Measurements from ENCODE around the gene NCBP2.

Gene NCBP2

DNA sequence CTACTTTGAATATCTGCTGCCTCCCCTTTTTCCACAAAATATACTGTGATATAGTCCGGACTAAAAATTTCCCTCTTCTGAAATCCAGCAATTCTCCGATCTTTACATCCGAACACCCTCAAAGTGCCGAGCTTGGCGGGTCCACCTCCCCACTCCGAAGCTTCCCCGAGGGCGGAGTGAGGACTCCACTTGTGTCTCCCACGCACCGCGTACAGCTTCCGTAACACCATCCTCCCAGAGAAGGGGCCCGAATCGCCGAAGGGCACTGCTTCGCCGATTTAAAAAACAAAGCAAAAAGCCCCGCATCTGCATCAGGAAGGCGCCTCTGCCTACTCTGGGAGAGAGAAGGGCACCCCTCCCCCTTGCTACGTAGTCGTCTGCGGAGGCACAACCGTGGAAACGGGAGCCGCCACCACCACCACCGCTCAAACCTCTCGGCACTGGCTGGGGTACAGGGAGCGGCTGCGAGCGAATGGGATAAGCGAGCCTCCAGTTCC, 551 bp downstream of the NCBP2 start:
- peaks cover 12% of the 10 kb centered on the region for H3K4me1 ChIP-seq (ENCODE audit: control insufficient read depth, insufficient read depth, low read length, poor library complexity, severe bottlenecking)
- H3K27ac ChIP-seq (ENCODE audit: insufficient read depth, low read length, poor library complexity, severe bottlenecking), result peak overlapping the region; percentile 94
- H3K36me3 ChIP-seq (ENCODE audit: control insufficient read depth, insufficient read depth, low read length), result peaks cover 24% of the 10 kb centered on the region
- peak in 2 of 3 donors; percentile 46 to 52 for DNase-seq
- no peaks in the 10 kb centered on the region for H3K9me3 ChIP-seq (ENCODE audit: control insufficient read depth, low read length)
- no peaks in the 10 kb centered on the region for H3K27me3 ChIP-seq (replicated peaks; ENCODE audit: control insufficient read depth, insufficient read depth, low read length, poor library complexity, severe bottlenecking)
- H3K4me3 ChIP-seq (ENCODE audit: insufficient read depth, low read depth, low read length, poor library complexity, severe bottlenecking), result peak overlapping the region; percentile 72

DNA sequence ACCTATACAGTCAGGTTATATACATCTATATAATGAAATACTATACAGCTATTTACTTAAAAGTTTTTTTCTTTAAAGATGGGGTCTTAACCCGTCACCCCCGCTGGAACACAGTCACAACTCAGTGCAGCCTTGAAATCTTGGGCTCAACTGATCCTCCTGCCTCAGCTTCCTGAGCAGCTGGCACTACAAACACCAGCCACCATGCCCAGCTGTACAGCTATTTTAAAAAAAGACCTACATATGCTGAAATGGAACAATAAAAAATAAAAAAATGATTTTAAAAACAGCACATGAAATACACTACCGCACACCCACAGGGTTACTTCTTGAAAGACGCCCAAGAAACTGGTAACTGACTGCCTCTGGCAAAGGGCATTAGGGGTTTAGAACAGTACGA, 3.8 kb downstream of the NCBP2 start:
- no peak for DNase-seq
- Histone ChIP-seq H3K4me3 (ENCODE audit: insufficient read depth, low read depth, low read length, poor library complexity, severe bottlenecking) (no peak overlapping the region), H3K36me3 (ENCODE audit: control insufficient read depth, insufficient read depth, low read length) (peaks cover 54% of the 10 kb centered on the region), H3K27ac (ENCODE audit: insufficient read depth, low read length, poor library complexity, severe bottlenecking) (no peak overlapping the region), H3K27me3 (replicated peaks; ENCODE audit: control insufficient read depth, insufficient read depth, low read length, poor library complexity, severe bottlenecking) (no peaks in the 10 kb centered on the region), H3K9me3 (ENCODE audit: control insufficient read depth, low read length) (no peaks in the 10 kb centered on the region), H3K4me1 (ENCODE audit: control insufficient read depth, insufficient read depth, low read length, poor library complexity, severe bottlenecking) (peaks cover 10% of the 10 kb centered on the region)

GRCh38 chr3:196938124-196938523, 4.2 kb downstream of the NCBP2 start:
- H3K27me3 ChIP-seq (replicated peaks; ENCODE audit: control insufficient read depth, insufficient read depth, low read length, poor library complexity, severe bottlenecking), result no peaks in the 10 kb centered on the region
- H3K4me1 ChIP-seq (ENCODE audit: control insufficient read depth, insufficient read depth, low read length, poor library complexity, severe bottlenecking), result peaks cover 6% of the 10 kb centered on the region
- no peak overlapping the region for H3K27ac ChIP-seq (ENCODE audit: insufficient read depth, low read length, poor library complexity, severe bottlenecking)
- H3K9me3 ChIP-seq (ENCODE audit: control insufficient read depth, low read length), result no peaks in the 10 kb centered on the region
- DNase-seq, result no peak
- peaks cover 54% of the 10 kb centered on the region for H3K36me3 ChIP-seq (ENCODE audit: control insufficient read depth, insufficient read depth, low read length)
- no peak overlapping the region for H3K4me3 ChIP-seq (ENCODE audit: insufficient read depth, low read depth, low read length, poor library complexity, severe bottlenecking)

DNA sequence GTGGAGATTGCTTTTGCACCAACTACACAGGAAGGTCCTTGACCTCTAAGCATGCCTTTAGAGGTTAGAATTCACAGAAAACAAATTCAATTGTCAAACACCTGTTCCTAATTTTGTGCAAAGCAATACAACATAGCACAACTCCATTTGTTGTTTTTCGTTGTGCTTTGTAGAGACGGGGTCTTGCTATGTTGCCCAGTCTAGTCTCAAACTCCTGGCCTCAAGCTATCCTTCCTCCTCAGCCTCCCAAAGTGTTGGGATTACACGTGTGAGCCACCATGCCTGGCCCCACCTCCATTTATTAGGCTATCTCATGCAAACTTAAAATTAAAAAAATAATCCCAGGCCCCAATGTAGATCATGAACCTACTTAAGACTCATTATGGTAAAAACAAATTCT, 6.0 kb downstream of the NCBP2 start:
- H3K36me3 ChIP-seq (ENCODE audit: control insufficient read depth, insufficient read depth, low read length), result peaks cover 67% of the 10 kb centered on the region

GRCh38 chr3:196932600-196932999, 9.7 kb downstream of the NCBP2 start:
- Histone ChIP-seq H3K4me3 (ENCODE audit: insufficient read depth, low read depth, low read length, poor library complexity, severe bottlenecking) (no peak overlapping the region), H3K27ac (ENCODE audit: insufficient read depth, low read length, poor library complexity, severe bottlenecking) (no peak overlapping the region), H3K36me3 (ENCODE audit: control insufficient read depth, insufficient read depth, low read length) (peaks cover 77% of the 10 kb centered on the region), H3K4me1 (ENCODE audit: control insufficient read depth, insufficient read depth, low read length, poor library complexity, severe bottlenecking) (no peaks in the 10 kb centered on the region), H3K9me3 (ENCODE audit: control insufficient read depth, low read length) (no peaks in the 10 kb centered on the region), H3K27me3 (replicated peaks; ENCODE audit: control insufficient read depth, insufficient read depth, low read length, poor library complexity, severe bottlenecking) (no peaks in the 10 kb centered on the region)
- no peak for DNase-seq

More for the DNA sequence above, 6.0 kb downstream of the NCBP2 start:
- H3K4me1 ChIP-seq (ENCODE audit: control insufficient read depth, insufficient read depth, low read length, poor library complexity, severe bottlenecking), result peaks cover 4% of the 10 kb centered on the region
- DNase-seq, result no peak
- no peaks in the 10 kb centered on the region for H3K9me3 ChIP-seq (ENCODE audit: control insufficient read depth, low read length)
- no peak overlapping the region for H3K4me3 ChIP-seq (ENCODE audit: insufficient read depth, low read depth, low read length, poor library complexity, severe bottlenecking)
- no peaks in the 10 kb centered on the region for H3K27me3 ChIP-seq (replicated peaks; ENCODE audit: control insufficient read depth, insufficient read depth, low read length, poor library complexity, severe bottlenecking)
- no peak overlapping the region for H3K27ac ChIP-seq (ENCODE audit: insufficient read depth, low read length, poor library complexity, severe bottlenecking)

- no peaks in the 10 kb centered on the region for H3K27me3 ChIP-seq (replicated peaks; ENCODE audit: control insufficient read depth, insufficient read depth, low read length, poor library complexity, severe bottlenecking)
- H3K9me3 ChIP-seq (ENCODE audit: control insufficient read depth, low read length), result no peaks in the 10 kb centered on the region
- H3K36me3 ChIP-seq (ENCODE audit: control insufficient read depth, insufficient read depth, low read length), result peaks cover 77% of the 10 kb centered on the region
- no peak overlapping the region for H3K4me3 ChIP-seq (ENCODE audit: insufficient read depth, low read depth, low read length, poor library complexity, severe bottlenecking)
- no peaks in the 10 kb centered on the region for H3K4me1 ChIP-seq (ENCODE audit: control insufficient read depth, insufficient read depth, low read length, poor library complexity, severe bottlenecking)
- H3K27ac ChIP-seq (ENCODE audit: insufficient read depth, low read length, poor library complexity, severe bottlenecking), result no peak overlapping the region
- no peak for DNase-seq
Observed at GRCh38 chr3:196931828-196932587, 10.3 kb downstream of the NCBP2 start.

DNA sequence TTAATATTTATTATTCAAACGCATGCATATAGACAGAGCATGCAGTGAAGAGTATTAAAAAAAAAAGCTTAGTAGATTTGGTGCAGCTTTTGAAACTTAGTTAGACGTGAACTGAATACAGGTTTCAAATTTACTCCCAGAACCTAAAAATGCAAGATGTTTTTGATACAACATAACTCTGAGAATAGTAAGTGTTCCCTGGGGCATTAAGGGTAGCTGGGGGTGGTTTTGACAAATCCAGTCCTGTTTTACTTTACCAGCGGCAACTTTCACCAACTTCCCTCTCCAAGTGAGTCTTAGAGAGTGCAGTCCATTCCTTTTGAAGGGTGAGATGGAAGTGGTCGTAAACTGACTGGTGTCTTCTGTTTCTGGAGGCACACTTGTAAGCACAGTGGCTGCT, 11.2 kb downstream of the NCBP2 start:
- Histone ChIP-seq H3K4me3 (ENCODE audit: insufficient read depth, low read depth, low read length, poor library complexity, severe bottlenecking) (no peak overlapping the region), H3K27me3 (replicated peaks; ENCODE audit: control insufficient read depth, insufficient read depth, low read length, poor library complexity, severe bottlenecking) (no peaks in the 10 kb centered on the region), H3K9me3 (ENCODE audit: control insufficient read depth, low read length) (no peaks in the 10 kb centered on the region), H3K4me1 (ENCODE audit: control insufficient read depth, insufficient read depth, low read length, poor library complexity, severe bottlenecking) (no peaks in the 10 kb centered on the region), H3K36me3 (ENCODE audit: control insufficient read depth, insufficient read depth, low read length) (peaks cover 70% of the 10 kb centered on the region), H3K27ac (ENCODE audit: insufficient read depth, low read length, poor library complexity, severe bottlenecking) (no peak overlapping the region)
- DNase-seq, result no peak

GRCh38 chr3:196927571-196928453, 14.5 kb downstream of the NCBP2 start:
- DNase-seq, result no peak
- H3K27me3 ChIP-seq (replicated peaks; ENCODE audit: control insufficient read depth, insufficient read depth, low read length, poor library complexity, severe bottlenecking), result no peaks in the 10 kb centered on the region
- H3K4me1 ChIP-seq (ENCODE audit: control insufficient read depth, insufficient read depth, low read length, poor library complexity, severe bottlenecking), result no peaks in the 10 kb centered on the region
- no peak overlapping the region for H3K27ac ChIP-seq (ENCODE audit: insufficient read depth, low read length, poor library complexity, severe bottlenecking)
- no peak overlapping the region for H3K4me3 ChIP-seq (ENCODE audit: insufficient read depth, low read depth, low read length, poor library complexity, severe bottlenecking)
- H3K36me3 ChIP-seq (ENCODE audit: control insufficient read depth, insufficient read depth, low read length), result peaks cover 45% of the 10 kb centered on the region
- no peaks in the 10 kb centered on the region for H3K9me3 ChIP-seq (ENCODE audit: control insufficient read depth, low read length)

GRCh38 chr3:196920733-196921132, 21.6 kb downstream of the NCBP2 start:
- H3K36me3 ChIP-seq (ENCODE audit: control insufficient read depth, insufficient read depth, low read length), result peaks cover 4% of the 10 kb centered on the region
- H3K4me3 ChIP-seq (ENCODE audit: insufficient read depth, low read depth, low read length, poor library complexity, severe bottlenecking), result no peak overlapping the region
- H3K27me3 ChIP-seq (replicated peaks; ENCODE audit: control insufficient read depth, insufficient read depth, low read length, poor library complexity, severe bottlenecking), result no peaks in the 10 kb centered on the region
- DNase-seq, result no peak
- no peak overlapping the region for H3K27ac ChIP-seq (ENCODE audit: insufficient read depth, low read length, poor library complexity, severe bottlenecking)
- H3K9me3 ChIP-seq (ENCODE audit: control insufficient read depth, low read length), result no peaks in the 10 kb centered on the region
- no peaks in the 10 kb centered on the region for H3K4me1 ChIP-seq (ENCODE audit: control insufficient read depth, insufficient read depth, low read length, poor library complexity, severe bottlenecking)

DNA sequence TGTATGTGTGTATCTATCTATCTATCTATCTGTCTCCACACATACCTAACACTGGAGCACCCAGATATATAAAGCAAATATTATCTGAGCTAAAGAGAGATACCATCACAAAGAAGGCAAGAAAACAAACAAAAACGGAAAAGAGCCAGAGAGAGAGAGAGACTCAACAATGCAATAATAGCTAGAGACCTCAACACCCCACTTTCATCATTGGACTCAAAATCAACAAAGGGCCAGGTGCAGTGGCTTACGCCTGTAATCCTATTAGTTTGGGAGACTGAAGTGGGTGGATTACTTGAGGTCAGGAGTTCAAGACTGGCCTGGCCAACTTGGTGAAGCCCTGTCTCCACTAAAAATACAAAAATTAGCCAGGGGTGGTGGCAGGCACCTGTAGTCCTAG, 23.4 kb downstream of the NCBP2 start:
- H3K27me3 ChIP-seq (replicated peaks; ENCODE audit: control insufficient read depth, insufficient read depth, low read length, poor library complexity, severe bottlenecking), result no peaks in the 10 kb centered on the region
- H3K27ac ChIP-seq (ENCODE audit: insufficient read depth, low read length, poor library complexity, severe bottlenecking), result no peak overlapping the region
- peaks cover 16% of the 10 kb centered on the region for H3K36me3 ChIP-seq (ENCODE audit: control insufficient read depth, insufficient read depth, low read length)
- no peaks in the 10 kb centered on the region for H3K9me3 ChIP-seq (ENCODE audit: control insufficient read depth, low read length)
- no peak for DNase-seq
- H3K4me1 ChIP-seq (ENCODE audit: control insufficient read depth, insufficient read depth, low read length, poor library complexity, severe bottlenecking), result no peaks in the 10 kb centered on the region
- H3K4me3 ChIP-seq (ENCODE audit: insufficient read depth, low read depth, low read length, poor library complexity, severe bottlenecking), result no peak overlapping the region
